RWPE2 (cell line): Measurements from ENCODE around the gene ATP5PB.

Experiments used
- ATAC-seq: fragments of 200-7000 bp; cut with Tn5 transposase; 3 replicates; pipeline ENCODE4 v1.9.1; 2021; ENCODE audit warnings: low read depth
- DNase-seq: peaks from one replicate; pipeline ENCODE4 v3.0.0-alpha.2; 2020; ENCODE audit warnings: low spot score
- H3K27ac ChIP-seq: fragments of 450-650 bp; 2 replicates; pipeline ENCODE4 v1.5.1; 2017; ENCODE audit warnings: mild to moderate bottlenecking; ENCODE audit not compliant: poor library complexity, severe bottlenecking
- H3K27me3 ChIP-seq: fragments of 250-450 bp; sonication (Bioruptor Pico); 2 replicates; pipeline ENCODE4 v1.5.1; 2021; ENCODE audit warnings: mild to moderate bottlenecking, moderate library complexity; ENCODE audit not compliant: insufficient read depth, poor library complexity, severe bottlenecking
- H3K36me3 ChIP-seq: fragments of 250-450 bp; sonication (Bioruptor Pico); 2 replicates; pipeline ENCODE4 v1.5.1; 2020; ENCODE audit warnings: low read depth, mild to moderate bottlenecking, moderate library complexity
- H3K4me1 ChIP-seq: fragments of 250-450 bp; sonication (Bioruptor Pico); 2 replicates; pipeline ENCODE4 v1.5.1; 2021; ENCODE audit warnings: mild to moderate bottlenecking, moderate library complexity; ENCODE audit not compliant: insufficient read depth, poor library complexity, severe bottlenecking
- H3K4me3 ChIP-seq: fragments of 250-450 bp; sonication (Bioruptor Pico); 2 replicates; pipeline ENCODE4 v1.5.1; 2021; ENCODE audit warnings: mild to moderate bottlenecking, moderate library complexity; ENCODE audit not compliant: severe bottlenecking
- H3K9me3 ChIP-seq: fragments of 250-450 bp; sonication (Bioruptor Pico); 2 replicates; pipeline ENCODE4 v1.5.1; 2021; ENCODE audit warnings: mild to moderate bottlenecking, moderate library complexity; ENCODE audit not compliant: severe bottlenecking
- TF ChIP-seq, protein P1 (sequence below): fragments of 450-650 bp; IDR thresholded peaks from one replicate; pipeline ENCODE4 v1.5.1; 2017; ENCODE audit warnings: mild to moderate bottlenecking, moderate library complexity; ENCODE audit not compliant: poor library complexity, severe bottlenecking

Gene ATP5PB

GRCh38 chr1:111467865-111468716, 18.8 kb downstream of the ATP5PB start:
- H3K4me3 ChIP-seq, result no peak overlapping the region
- TF ChIP-seq, protein P1, sequence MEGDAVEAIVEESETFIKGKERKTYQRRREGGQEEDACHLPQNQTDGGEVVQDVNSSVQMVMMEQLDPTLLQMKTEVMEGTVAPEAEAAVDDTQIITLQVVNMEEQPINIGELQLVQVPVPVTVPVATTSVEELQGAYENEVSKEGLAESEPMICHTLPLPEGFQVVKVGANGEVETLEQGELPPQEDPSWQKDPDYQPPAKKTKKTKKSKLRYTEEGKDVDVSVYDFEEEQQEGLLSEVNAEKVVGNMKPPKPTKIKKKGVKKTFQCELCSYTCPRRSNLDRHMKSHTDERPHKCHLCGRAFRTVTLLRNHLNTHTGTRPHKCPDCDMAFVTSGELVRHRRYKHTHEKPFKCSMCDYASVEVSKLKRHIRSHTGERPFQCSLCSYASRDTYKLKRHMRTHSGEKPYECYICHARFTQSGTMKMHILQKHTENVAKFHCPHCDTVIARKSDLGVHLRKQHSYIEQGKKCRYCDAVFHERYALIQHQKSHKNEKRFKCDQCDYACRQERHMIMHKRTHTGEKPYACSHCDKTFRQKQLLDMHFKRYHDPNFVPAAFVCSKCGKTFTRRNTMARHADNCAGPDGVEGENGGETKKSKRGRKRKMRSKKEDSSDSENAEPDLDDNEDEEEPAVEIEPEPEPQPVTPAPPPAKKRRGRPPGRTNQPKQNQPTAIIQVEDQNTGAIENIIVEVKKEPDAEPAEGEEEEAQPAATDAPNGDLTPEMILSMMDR, result no peak
- H3K27ac ChIP-seq, result no peak overlapping the region
- no peaks in the 10 kb centered on the region for H3K9me3 ChIP-seq
- no peak for ATAC-seq
- no peaks in the 10 kb centered on the region for H3K36me3 ChIP-seq
- H3K4me1 ChIP-seq, result no peaks in the 10 kb centered on the region
- no peaks in the 10 kb centered on the region for H3K27me3 ChIP-seq
- no peak for DNase-seq

DNA sequence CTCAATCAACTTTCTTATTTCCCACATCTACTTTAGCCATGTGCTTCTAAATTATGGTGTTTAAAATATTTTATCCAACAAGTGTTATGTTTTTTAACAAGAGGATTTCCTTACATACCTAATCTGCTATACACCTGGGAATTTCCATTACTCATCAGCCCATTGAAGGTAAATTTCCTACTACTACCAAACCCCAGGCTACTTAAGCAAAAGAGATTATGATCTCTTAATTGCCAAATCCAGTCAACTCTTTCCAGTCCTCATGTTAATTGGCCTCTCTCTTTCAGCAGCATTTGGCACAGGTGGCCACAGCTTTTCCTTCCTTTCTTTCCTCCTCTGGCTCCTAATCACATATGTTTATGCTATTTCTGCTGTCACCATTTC, 19.4 kb downstream of the ATP5PB start:
- DNase-seq, result no peak
- H3K27ac ChIP-seq, result no peak overlapping the region

GRCh38 chr1:111469539-111469938, 20.3 kb downstream of the ATP5PB start:
- no peak overlapping the region for H3K27ac ChIP-seq
- no peaks in the 10 kb centered on the region for H3K9me3 ChIP-seq
- DNase-seq, result no peak
- H3K4me1 ChIP-seq, result no peaks in the 10 kb centered on the region
- TF ChIP-seq, protein P1, result no peak
- H3K27me3 ChIP-seq, result no peaks in the 10 kb centered on the region
- no peak for ATAC-seq
- H3K36me3 ChIP-seq, result no peaks in the 10 kb centered on the region
- H3K4me3 ChIP-seq, result no peak overlapping the region

More for the DNA sequence above, 19.4 kb downstream of the ATP5PB start:
- Histone ChIP-seq H3K36me3 (no peaks in the 10 kb centered on the region), H3K27me3 (no peaks in the 10 kb centered on the region), H3K4me3 (no peak overlapping the region), H3K4me1 (no peaks in the 10 kb centered on the region), H3K9me3 (no peaks in the 10 kb centered on the region)
- TF ChIP-seq, protein P1, result no peak
- ATAC-seq, result no peak

GRCh38 chr1:111470596-111470995, 21.3 kb downstream of the ATP5PB start:
- Histone ChIP-seq H3K27me3 (no peaks in the 10 kb centered on the region), H3K27ac (no peak overlapping the region), H3K4me1 (no peaks in the 10 kb centered on the region), H3K4me3 (no peak overlapping the region), H3K36me3 (no peaks in the 10 kb centered on the region), H3K9me3 (no peaks in the 10 kb centered on the region)
- TF ChIP-seq, protein P1, result no peak
- DNase-seq, result no peak
- no peak for ATAC-seq

DNA sequence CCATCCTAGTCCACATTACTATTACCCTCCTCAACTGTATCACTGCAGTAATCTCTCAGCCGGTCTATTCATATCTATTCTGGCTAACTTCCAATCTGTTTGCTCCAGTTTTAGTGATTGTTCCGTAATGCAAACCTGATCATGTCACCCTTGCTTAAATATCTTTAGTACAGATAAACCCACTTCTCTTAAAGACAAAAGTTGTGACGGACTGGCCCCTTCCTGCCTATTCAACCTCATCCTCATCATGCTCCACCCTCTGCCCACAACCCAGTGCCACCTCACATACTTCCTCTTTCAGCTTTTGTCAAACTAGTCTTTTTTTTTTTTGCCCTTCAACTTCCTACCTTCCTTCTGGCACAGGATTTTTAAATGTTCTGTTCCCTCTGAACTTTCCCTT, 21.7 kb downstream of the ATP5PB start:
- DNase-seq, result no peak
- no peaks in the 10 kb centered on the region for H3K4me1 ChIP-seq
- no peak overlapping the region for H3K4me3 ChIP-seq
- H3K27me3 ChIP-seq, result no peaks in the 10 kb centered on the region
- H3K9me3 ChIP-seq, result no peaks in the 10 kb centered on the region
- no peaks in the 10 kb centered on the region for H3K36me3 ChIP-seq
- ATAC-seq, result no peak
- no peak overlapping the region for H3K27ac ChIP-seq
- TF ChIP-seq, protein P1, result no peak
